ENCODE data around the gene MRPL30.

- TF ChIP-seq POLR2AphosphoS5 (IDR thresholded peaks at IDR 0.05) (no peak), CTCF (IDR thresholded peaks at IDR 0.05 in 8 of 11, conservative IDR thresholded peaks at IDR 0.05 in 3 of 11) (no peak), POLR2A (IDR thresholded peaks at IDR 0.05) (no peak)
These were observed 24.1 kb upstream of the MRPL30 start for GRCh38 chr2:99156891-99157290.
